Caco-2 (cell line): ENCODE results near the gene OR52H1. TPM values are rescaled to one million over a fixed set of nuclear protein-coding genes. Genes with fewer than 3 reads are reported as not detected.

Source experiments
- BruUV-seq: library from RNA; stranded (reverse); fragments of 400-500 nt; replicated peaks from 2 replicates; lab custom pipeline; 2021; lab: Mats Ljungman, UMichigan
- CTCF ChIA-PET: fragments of 300-600 bp; sonication (Branson Sonifier 250); formaldehyde crosslinking; loops from one replicate; lab custom pipeline; 2022; ENCODE audit warnings: antibody characterized with exemption; lab: Charles Lee
- POLR2A ChIA-PET: fragments of 300-600 bp; sonication (Branson Sonifier 250); formaldehyde crosslinking; loops from one replicate; lab custom pipeline; 2022; ENCODE audit warnings: antibody characterized with exemption; lab: Charles Lee
- DNase-seq, 2 experiments: peaks; one replicate each; pipeline versions ENCODE4 v3.0.0 to v3.0.0-alpha.2; 2020 to 2022
- H3K27me3 ChIP-seq: replicated peaks from 2 replicates; pipeline ENCODE4 v1.6.0; 2011; ENCODE audit warnings: low read length; ENCODE audit not compliant: control insufficient read depth, insufficient read depth
- H3K36me3 ChIP-seq: 2 replicates; pipeline ENCODE4 v1.5.1; 2011; ENCODE audit warnings: low read length; ENCODE audit not compliant: control insufficient read depth, insufficient read depth
- H3K4me1 ChIP-seq: fragments of 250-450 bp; sonication (Bioruptor Pico); 2 replicates; pipeline ENCODE4 v1.5.1; 2020; ENCODE audit warnings: mild to moderate bottlenecking
- H3K4me3 ChIP-seq: 2 replicates; pipeline ENCODE4 v1.5.1; 2011; ENCODE audit warnings: low read depth, mild to moderate bottlenecking, control low read depth, low read length
- H3K9me3 ChIP-seq: fragments of 250-450 bp; sonication (Bioruptor Pico); 2 replicates; pipeline ENCODE4 v1.5.1; 2020; ENCODE audit warnings: mild to moderate bottlenecking, moderate library complexity
- H3K27ac Mint-ChIP-seq: one replicate; pipeline ENCODE4 v1.8.0; 2022; ENCODE audit warnings: mixed read lengths; ENCODE audit not compliant: unreplicated experiment
- H3K27me3 Mint-ChIP-seq: one replicate; pipeline ENCODE4 v1.8.0; 2022; ENCODE audit warnings: mixed read lengths; ENCODE audit not compliant: insufficient read depth, unreplicated experiment
- H3K36me3 Mint-ChIP-seq: one replicate; pipeline ENCODE4 v1.8.0; 2022; ENCODE audit warnings: mild to moderate bottlenecking, mixed read lengths; ENCODE audit not compliant: insufficient read depth, unreplicated experiment
- H3K4me1 Mint-ChIP-seq: one replicate; pipeline ENCODE4 v1.8.0; 2022; ENCODE audit warnings: low read depth, mixed read lengths; ENCODE audit not compliant: unreplicated experiment
- H3K4me3 Mint-ChIP-seq: one replicate; pipeline ENCODE4 v1.8.0; 2022; ENCODE audit warnings: mild to moderate bottlenecking, moderate library complexity, mixed read lengths; ENCODE audit not compliant: unreplicated experiment
- H3K9me3 Mint-ChIP-seq: one replicate; pipeline ENCODE4 v1.8.0; 2022; ENCODE audit warnings: mixed read lengths; ENCODE audit not compliant: unreplicated experiment
- CTCF ChIP-seq, 2 experiments: fragments of 200-600 bp in 1 of 2; IDR thresholded peaks; 1 replicate in 1 of 2; 2 replicates in 1 of 2; pipeline versions ENCODE4 v1.5.1 to v1.8.0; 2011 to 2022; ENCODE audit warnings: antibody characterized with exemption in 1 of 2, control low read depth in 1 of 2, inconsistent platforms in 1 of 2, low read depth in 1 of 2, low read length in 1 of 2, mild to moderate bottlenecking in 1 of 2, moderate library complexity in 1 of 2; ENCODE audit not compliant: insufficient read depth in 1 of 2, severe bottlenecking in 1 of 2, unreplicated experiment in 1 of 2
- intact Hi-C: fragments of 100-400 bp; cut with micrococcal nuclease; formaldehyde crosslinking; loops from one replicate; pipeline ENCODE4 v1.10.0; 2022; ENCODE audit not compliant: unreplicated experiment
- total RNA-seq: library from RNA; stranded (reverse); gene quantifications from 2 replicates; pipeline ENCODE4 v1.2.3, GENCODE V29; 2022

Gene OR52H1
- total RNA-seq, 1 experiment from 2014 or later: not detected

GRCh38 chr11:5516599-5516998, 31.7 kb downstream of the OR52H1 start, which contains the start of gene UBQLNL:
UBQLNL (minus strand) TSS chr11:5516699; CDS start chr11:5516441, 258 bp downstream.
- no peaks in the 10 kb centered on the region; the same call in 1 of the 2 replicates for H3K27me3 ChIP-seq
- no TSS peak for BruUV-seq
- Mint-ChIP-seq H3K27me3 (peaks cover 12% of the 10 kb centered on the region), H3K4me3 (no peak within 1 kb of the TSS), H3K4me1 (no peaks in the 10 kb centered on the region), H3K27ac (no peak within 1 kb of the TSS), H3K9me3 (no peaks in the 10 kb centered on the region), H3K36me3 (no peaks in the 10 kb centered on the region)
- no peak for TF ChIP-seq CTCF (IDR thresholded peaks at IDR 0.05; ENCODE audit: insufficient read depth in 1 of 2, low read depth in 1 of 2, low read length in 1 of 2, severe bottlenecking in 1 of 2, unreplicated experiment in 1 of 2)
- H3K4me3 ChIP-seq: no peak within 1 kb of the TSS
- H3K4me1 ChIP-seq: no peaks in the 10 kb centered on the region
- ChIA-PET CTCF (no interaction called here), POLR2A (no interaction called here)
- no peaks in the 10 kb centered on the region for H3K9me3 ChIP-seq
- no peaks in the 10 kb centered on the region for H3K36me3 ChIP-seq
- intact Hi-C loops: no loop called here
- no peak for DNase-seq

- no TSS peak for BruUV-seq
- Histone ChIP-seq H3K4me1 (no peaks in the 10 kb centered on the region), H3K4me3 (no peak overlapping the region), H3K27me3 (no peaks in the 10 kb centered on the region; the same call in 1 of the 2 replicates), H3K36me3 (no peaks in the 10 kb centered on the region), H3K9me3 (no peaks in the 10 kb centered on the region)
- H3K36me3 Mint-ChIP-seq: no peaks in the 10 kb centered on the region
- CTCF ChIA-PET: no interaction called here
- no peaks in the 10 kb centered on the region for H3K4me1 Mint-ChIP-seq
- DNase-seq: no peak
- TF ChIP-seq CTCF (IDR thresholded peaks at IDR 0.05; ENCODE audit: insufficient read depth in 1 of 2, low read depth in 1 of 2, low read length in 1 of 2, severe bottlenecking in 1 of 2, unreplicated experiment in 1 of 2): no peak
- intact Hi-C loops: no loop called here
- peaks cover 21% of the 10 kb centered on the region for H3K27me3 Mint-ChIP-seq
- no peaks in the 10 kb centered on the region for H3K9me3 Mint-ChIP-seq
- H3K27ac Mint-ChIP-seq: no peak overlapping the region
- POLR2A ChIA-PET: no interaction called here
- H3K4me3 Mint-ChIP-seq: no peak overlapping the region
These were observed 33.5 kb downstream of the OR52H1 start for GRCh38 chr11:5514841-5515240.

GRCh38 chr11:5509803-5510202, 38.5 kb downstream of the OR52H1 start, which contains the start of gene UBQLN3:
UBQLN3 (minus strand) TSS chr11:5509957; CDS start chr11:5509558, 399 bp downstream.
- Histone ChIP-seq H3K9me3 (no peaks in the 10 kb centered on the region; the same call in 1 of the 2 replicates), H3K27me3 (no peaks in the 10 kb centered on the region), H3K4me3 (no peak within 1 kb of the TSS), H3K4me1 (no peaks in the 10 kb centered on the region), H3K36me3 (no peaks in the 10 kb centered on the region)
- Mint-ChIP-seq H3K4me3 (no peak within 1 kb of the TSS), H3K27ac (no peak within 1 kb of the TSS), H3K36me3 (no peaks in the 10 kb centered on the region), H3K4me1 (no peaks in the 10 kb centered on the region), H3K27me3 (peaks cover 18% of the 10 kb centered on the region), H3K9me3 (no peaks in the 10 kb centered on the region)
- no peak for TF ChIP-seq CTCF (IDR thresholded peaks at IDR 0.05; ENCODE audit: insufficient read depth in 1 of 2, low read depth in 1 of 2, low read length in 1 of 2, severe bottlenecking in 1 of 2, unreplicated experiment in 1 of 2)
- ChIA-PET CTCF (no interaction called here), POLR2A (no interaction called here)
- no peak for DNase-seq
- no TSS peak for BruUV-seq
- intact Hi-C loops: no loop called here
